Activated CD8-positive, alpha-beta T cell treated with anti-CD3 and anti-CD28 coated beads, Interleukin-2, amount 10 ng/mL, durations not matched to agents 7 days and 5 days (primary cell): ENCODE measurements around the gene PRODH. TPM values are rescaled to one million over a fixed set of nuclear protein-coding genes. Genes with fewer than 3 reads are reported as not detected.
"Not testable (repeated sequence)": the region's sequence is repeated elsewhere in the genome, so short reads cannot be mapped to it uniquely, and the experiment has no call there.

Source experiments
- ATAC-seq: fragments of 150-1000 bp; cut with Tn5 transposase; one replicate; pipeline ENCODE4 v1.10.0; 2021; ENCODE audit warnings: moderate library complexity
- CTCF ChIA-PET: fragments of 350-600 bp; sonication (Branson Sonifier 250); formaldehyde crosslinking; loops from one replicate; lab custom pipeline; 2021; ENCODE audit warnings: antibody characterized with exemption; lab: Charles Lee
- POLR2A ChIA-PET: fragments of 350-600 bp; sonication (Branson Sonifier 250); formaldehyde crosslinking; loops from one replicate; lab custom pipeline; 2021; ENCODE audit warnings: antibody characterized with exemption; lab: Charles Lee
- DNase-seq: peaks from one replicate; pipeline ENCODE4 v3.0.0-alpha.2; 2020
- H3K27ac Mint-ChIP-seq: one replicate; pipeline ENCODE4 v1.8.0; 2021; ENCODE audit warnings: mild to moderate bottlenecking, mixed read lengths
- H3K27me3 Mint-ChIP-seq: one replicate; pipeline ENCODE4 v1.8.0; 2021; ENCODE audit warnings: low read depth, mixed read lengths
- H3K36me3 Mint-ChIP-seq: one replicate; pipeline ENCODE4 v1.8.0; 2021; ENCODE audit warnings: low read depth, mixed read lengths
- H3K4me1 Mint-ChIP-seq: one replicate; pipeline ENCODE4 v1.8.0; 2021; ENCODE audit warnings: low read depth, mixed read lengths
- H3K4me3 Mint-ChIP-seq: one replicate; pipeline ENCODE4 v1.8.0; 2021; ENCODE audit warnings: mild to moderate bottlenecking, mixed read lengths
- H3K9me3 Mint-ChIP-seq: one replicate; pipeline ENCODE4 v1.8.0; 2022; ENCODE audit warnings: mixed read lengths; ENCODE audit not compliant: insufficient read depth
- total RNA-seq, 2 experiments: library from RNA; stranded (reverse); gene quantifications; one replicate each; pipeline ENCODE4 v1.2.3, GENCODE V29; 2021

PRODH gene
- total RNA-seq, 2 experiments from 2014 or later, result not detected

DNA sequence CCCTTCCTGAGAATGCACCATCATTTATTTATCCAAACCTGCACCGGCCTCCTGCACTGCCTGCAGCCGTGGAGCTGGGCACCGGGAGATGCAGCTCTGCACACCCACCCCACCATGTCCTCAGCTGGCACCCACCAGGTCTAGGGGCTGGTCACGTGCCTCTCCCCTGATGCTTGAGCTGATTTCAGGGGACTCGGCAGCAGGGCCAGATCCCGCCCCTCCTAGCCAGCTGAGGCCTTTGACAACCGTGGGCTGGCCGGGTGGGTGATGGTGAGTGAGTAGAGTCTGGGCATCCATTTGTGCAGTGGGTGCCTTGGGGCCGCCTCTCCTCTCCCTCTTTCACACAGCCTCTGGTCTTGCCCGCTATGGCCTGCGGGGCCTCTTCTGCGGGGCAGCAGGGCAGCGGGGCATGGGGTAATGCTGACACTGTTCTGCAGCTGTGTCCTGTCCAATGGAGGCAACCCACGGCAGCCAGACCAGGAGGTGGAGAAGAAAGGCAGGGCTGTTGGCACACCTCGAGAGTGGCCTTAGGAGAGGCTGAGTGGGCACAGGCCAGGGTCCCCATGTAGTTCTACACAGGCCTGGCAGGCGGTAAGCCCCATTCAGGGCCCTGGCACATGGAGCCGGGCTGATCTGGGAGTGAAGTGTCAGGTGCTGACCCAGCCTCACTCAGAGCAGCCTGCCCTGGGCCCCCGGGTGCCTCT, 38.5 kb upstream of the PRODH start:
- ChIA-PET POLR2A (no interaction called here), CTCF (no interaction called here)
- DNase-seq (no peak), ATAC-seq (no peak)
- H3K27me3 Mint-ChIP-seq, result peaks cover 4% of the 10 kb centered on the region
- no peaks in the 10 kb centered on the region for H3K4me1 Mint-ChIP-seq
- no peaks in the 10 kb centered on the region for H3K9me3 Mint-ChIP-seq
- H3K36me3 Mint-ChIP-seq, result no peaks in the 10 kb centered on the region
- no peak overlapping the region for H3K27ac Mint-ChIP-seq
- no peak overlapping the region for H3K4me3 Mint-ChIP-seq

DNA sequence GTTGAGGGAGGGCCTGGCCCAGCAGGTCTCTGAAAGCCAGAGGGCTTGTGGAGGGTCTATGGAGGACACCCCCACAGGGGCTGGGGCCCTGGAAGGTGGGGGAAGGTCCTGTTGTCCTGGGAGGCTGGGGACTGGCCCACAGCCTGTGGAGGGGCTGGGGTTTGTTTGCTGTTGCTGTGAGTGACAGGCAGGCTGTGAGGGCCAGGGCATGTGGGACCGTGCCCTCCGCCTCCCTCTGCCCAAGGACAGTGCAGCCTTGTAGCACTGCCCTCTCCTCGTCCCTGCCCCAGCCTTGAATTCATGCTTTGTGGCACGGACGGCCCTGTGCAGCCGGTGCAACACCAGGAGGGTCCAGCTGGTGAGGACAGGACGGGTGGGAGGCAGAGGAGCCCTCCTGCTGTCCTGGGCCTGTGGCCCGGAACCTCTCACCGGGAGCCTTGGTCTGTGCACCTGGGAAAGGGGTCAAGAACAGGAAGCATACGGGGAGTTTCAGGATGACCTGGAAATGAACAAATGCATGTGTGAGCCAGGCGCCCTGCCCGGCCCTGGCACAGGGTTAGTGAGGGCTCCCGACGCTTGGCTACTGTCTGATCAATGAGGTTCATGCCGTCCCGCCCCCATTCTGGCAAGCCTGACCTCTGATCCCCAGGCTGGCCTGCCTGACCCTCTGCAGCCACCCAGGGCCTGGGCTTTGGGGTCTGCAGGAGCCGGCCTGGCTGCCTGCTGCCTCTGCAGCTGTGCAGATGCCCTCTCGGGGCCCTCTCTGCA, 37.4 kb upstream of the PRODH start:
- POLR2A ChIA-PET, result no interaction called here
- Mint-ChIP-seq H3K4me3 (no peak overlapping the region), H3K9me3 (no peaks in the 10 kb centered on the region), H3K27me3 (peaks cover 7% of the 10 kb centered on the region), H3K36me3 (no peaks in the 10 kb centered on the region), H3K27ac (no peak overlapping the region), H3K4me1 (no peaks in the 10 kb centered on the region)
- no peak for DNase-seq
- no peak for ATAC-seq
- CTCF ChIA-PET, result no interaction called here

DNA sequence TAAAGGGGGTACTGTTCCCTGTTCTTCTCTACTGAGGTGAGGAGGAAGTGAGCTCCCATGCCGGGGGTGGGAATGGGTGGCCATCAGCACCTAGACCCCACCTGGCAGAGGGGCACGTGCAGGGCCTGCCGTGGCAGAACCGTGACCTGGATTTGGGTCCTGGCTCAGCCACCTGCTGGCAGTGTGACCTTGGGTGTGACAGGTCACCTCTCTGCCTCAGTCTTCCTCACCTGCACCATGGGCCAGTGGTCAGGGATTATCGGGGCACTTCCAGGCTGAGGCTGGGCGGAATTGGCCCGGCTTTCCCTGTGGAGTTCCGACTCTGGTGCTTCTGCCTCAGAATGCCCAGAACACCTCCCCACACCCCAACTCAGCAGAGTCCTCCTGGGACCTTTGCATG, 36.5 kb upstream of the PRODH start:
- H3K9me3 Mint-ChIP-seq, H3K27ac Mint-ChIP-seq, H3K4me3 Mint-ChIP-seq, ATAC-seq, H3K36me3 Mint-ChIP-seq, H3K27me3 Mint-ChIP-seq, POLR2A ChIA-PET, CTCF ChIA-PET, H3K4me1 Mint-ChIP-seq, DNase-seq: not testable (repeated sequence)

DNA sequence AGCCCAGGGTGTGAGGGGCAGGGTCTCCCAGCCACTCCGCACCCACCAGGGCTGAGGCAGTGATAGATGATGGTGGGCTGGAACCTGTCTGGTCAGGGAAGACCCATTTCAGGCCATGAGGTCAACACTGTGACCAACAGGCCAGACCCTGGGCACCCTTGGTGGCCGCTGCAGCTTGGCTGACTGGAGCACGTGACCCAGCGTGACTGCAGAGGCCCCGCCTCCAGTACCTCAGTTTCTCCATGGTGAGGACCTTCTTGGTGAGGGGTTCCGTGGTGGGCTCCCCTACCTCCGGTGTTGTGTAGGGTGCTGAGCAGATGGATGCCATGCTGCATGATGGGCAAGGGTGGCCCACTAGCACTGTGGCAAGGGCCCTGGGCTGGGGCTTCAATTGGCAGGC, 35.9 kb upstream of the PRODH start:
- H3K9me3 Mint-ChIP-seq, POLR2A ChIA-PET, H3K4me3 Mint-ChIP-seq, ATAC-seq, H3K36me3 Mint-ChIP-seq, DNase-seq, H3K27me3 Mint-ChIP-seq, H3K4me1 Mint-ChIP-seq, H3K27ac Mint-ChIP-seq, CTCF ChIA-PET: not testable (repeated sequence)

DNA sequence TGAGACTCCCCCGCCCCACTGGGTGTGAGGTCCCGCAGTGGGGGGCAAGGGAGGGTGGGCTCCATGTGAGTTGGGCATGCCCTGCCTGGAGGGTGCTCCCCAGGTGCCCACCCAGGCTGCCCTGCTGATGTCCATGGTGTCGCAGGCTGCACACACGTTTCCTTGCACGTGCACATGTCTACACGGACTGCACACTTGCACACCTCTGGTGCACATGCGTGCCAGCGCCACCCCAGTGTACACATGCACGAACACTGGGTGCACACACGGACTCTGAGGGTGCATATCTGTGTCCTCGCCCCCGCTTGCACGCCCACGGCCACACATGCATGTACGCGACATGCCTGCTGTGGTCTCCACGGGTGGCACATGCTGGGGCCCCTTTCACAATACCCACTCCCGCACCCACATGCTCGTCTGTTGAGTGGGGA, 35.2 kb upstream of the PRODH start:
- ChIA-PET CTCF (no interaction called here), POLR2A (no interaction called here)
- Mint-ChIP-seq H3K9me3 (no peaks in the 10 kb centered on the region), H3K36me3 (no peaks in the 10 kb centered on the region), H3K4me3 (no peak overlapping the region), H3K4me1 (no peaks in the 10 kb centered on the region), H3K27ac (no peak overlapping the region), H3K27me3 (peaks cover 7% of the 10 kb centered on the region)
- no peak for ATAC-seq
- DNase-seq, result no peak

DNA sequence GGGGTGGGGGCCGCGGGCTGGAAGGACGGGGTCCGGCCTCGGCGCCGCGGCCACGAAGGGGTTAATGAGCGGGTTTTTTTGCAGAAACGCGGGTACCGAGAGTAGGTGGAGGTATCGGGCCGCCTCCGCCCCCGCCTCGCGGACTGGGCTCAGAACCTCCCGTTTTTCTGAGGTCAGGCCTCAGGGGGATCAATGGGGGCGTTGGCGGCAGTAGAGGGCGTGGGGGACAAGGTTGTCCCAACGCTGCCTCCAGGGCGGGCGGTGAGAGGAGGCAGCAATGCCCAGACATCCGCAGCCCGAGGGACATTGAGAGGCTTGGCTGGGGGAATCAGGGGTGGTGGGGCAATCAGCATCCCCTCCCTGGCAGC, 34.8 kb upstream of the PRODH start:
- DNase-seq, result no peak
- Mint-ChIP-seq H3K27ac (no peak overlapping the region), H3K4me3 (no peak overlapping the region), H3K9me3 (no peaks in the 10 kb centered on the region), H3K4me1 (no peaks in the 10 kb centered on the region), H3K27me3 (peaks cover 7% of the 10 kb centered on the region), H3K36me3 (no peaks in the 10 kb centered on the region)
- ChIA-PET CTCF (no interaction called here), POLR2A (no interaction called here)
- ATAC-seq, result no peak

DNA sequence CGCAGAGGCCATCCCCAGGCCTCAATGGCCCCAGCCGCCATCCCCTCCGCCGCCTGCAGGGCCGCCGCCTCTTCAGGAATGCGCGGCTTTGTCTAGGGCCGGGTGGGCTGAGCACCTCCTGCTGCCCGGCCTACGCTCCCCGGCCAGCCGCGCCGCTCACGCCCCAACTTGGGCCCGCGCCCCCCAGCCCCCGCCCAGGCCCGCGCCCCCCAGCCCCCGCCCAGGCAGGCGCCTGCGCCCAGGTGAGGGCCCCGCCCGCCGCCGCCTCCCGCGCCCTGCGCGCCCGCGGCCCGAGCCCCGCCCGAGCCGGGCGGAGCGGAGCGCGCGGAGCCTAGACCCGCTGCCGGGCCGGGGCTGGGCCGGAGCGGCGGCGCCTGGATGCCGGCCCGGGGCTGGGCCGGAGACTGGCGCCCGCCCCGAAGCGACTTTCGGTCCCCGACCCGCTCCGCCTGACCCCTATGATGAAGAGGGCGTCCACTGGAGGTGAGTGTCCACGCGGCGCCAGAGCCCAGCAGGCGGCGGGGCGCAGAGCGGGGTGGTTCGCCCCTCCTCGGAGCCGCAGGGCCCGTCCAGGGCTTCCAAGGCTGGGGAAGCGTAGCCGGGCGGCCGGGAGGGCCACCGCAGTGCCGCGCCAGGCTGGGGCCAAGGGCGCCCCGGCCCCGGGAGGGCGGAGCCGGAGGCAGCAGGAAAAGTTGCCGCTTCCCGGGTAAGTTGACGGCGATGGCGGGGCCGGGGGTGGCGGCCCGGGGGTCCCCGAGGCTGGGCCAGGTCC, 34.3 kb upstream of the PRODH start:
- Mint-ChIP-seq H3K27me3 (peaks cover 7% of the 10 kb centered on the region), H3K36me3 (no peaks in the 10 kb centered on the region), H3K9me3 (no peaks in the 10 kb centered on the region), H3K4me1 (no peaks in the 10 kb centered on the region), H3K4me3 (no peak overlapping the region), H3K27ac (no peak overlapping the region)
- CTCF ChIA-PET, result no interaction called here
- ATAC-seq, result peak; percentile 79
- POLR2A ChIA-PET, result no interaction called here
- DNase-seq, result no peak

DNA sequence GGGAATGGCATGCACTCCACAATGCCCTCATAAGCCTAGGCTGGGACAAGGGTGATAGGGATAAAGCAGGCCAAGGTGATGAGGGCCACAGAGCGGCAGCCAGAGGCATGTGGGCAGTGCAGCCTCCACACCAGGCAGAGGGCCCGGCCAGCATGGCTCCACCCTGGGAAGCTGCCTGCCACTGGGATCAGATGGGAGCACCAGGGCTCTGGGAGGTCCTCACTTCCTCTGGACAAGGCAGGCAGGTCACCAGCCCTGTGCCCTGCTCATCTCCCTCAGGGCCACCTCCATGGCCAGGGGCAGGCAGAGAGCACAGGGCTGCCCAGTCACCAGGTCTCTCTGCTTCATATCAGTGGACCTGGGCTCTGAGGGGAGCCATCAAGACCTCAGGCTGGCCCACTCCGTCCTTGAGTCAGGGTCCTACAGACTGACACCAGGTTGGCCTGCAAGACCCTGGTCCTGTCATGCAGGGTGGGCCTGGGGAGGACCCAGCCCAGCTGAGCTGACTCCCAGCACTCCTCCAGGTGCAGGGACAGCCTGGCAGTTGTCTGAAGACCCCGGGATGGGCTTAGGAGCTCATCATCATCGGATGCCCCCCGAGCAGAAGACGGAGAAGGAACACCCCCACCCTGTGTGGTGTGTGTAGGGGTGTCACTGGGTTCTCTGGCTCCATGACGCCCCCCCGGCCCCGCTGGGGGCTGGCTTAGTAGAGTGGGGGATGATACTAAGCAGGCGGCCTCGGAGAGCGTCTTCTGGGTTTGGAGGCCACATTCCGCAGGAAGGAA, 33.3 kb upstream of the PRODH start:
- H3K4me1 Mint-ChIP-seq, H3K27ac Mint-ChIP-seq, H3K27me3 Mint-ChIP-seq, H3K9me3 Mint-ChIP-seq, ATAC-seq, H3K36me3 Mint-ChIP-seq, POLR2A ChIA-PET, CTCF ChIA-PET, DNase-seq: not testable (repeated sequence)
- peak overlapping the region; percentile 42 for H3K4me3 Mint-ChIP-seq

DNA sequence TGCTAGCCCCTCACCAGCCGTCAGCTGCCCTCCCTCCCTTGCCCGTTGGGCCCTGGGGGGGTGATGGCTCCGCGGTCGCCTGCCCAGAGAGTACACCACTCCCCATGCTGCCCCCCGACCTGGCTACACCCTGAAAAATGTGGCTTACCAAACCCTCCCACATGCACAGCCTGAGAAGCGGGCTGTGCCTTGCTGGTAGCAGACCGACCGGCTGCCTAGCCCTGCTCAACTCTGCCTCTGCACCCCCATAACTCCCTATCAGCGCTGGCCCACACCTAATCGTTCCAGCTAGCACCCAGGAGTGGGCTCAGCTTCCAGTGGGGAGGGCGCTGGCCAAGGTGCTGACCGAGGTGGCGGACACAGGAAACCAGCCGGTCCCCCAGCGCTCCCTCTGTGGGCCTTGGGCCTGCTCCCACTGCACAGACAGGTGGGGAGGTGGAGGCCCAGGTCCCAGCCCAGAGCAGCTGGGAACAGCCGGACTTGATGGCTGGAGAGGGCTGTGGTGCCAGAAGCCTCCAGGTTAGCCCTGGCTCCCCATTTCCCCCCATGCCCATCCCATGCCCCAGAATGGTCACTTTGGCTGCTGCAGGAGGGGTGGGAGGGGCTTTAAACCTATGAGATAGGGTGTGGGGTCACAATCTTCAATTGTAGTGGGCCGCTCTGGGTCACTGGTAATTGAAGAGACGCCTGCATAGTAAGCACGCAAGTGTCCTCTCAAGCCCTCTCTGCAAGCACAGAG, 32.1 kb upstream of the PRODH start:
- CTCF ChIA-PET, result no interaction called here
- Mint-ChIP-seq H3K36me3 (no peaks in the 10 kb centered on the region), H3K4me3 (no peak overlapping the region), H3K9me3 (no peaks in the 10 kb centered on the region), H3K4me1 (no peaks in the 10 kb centered on the region), H3K27me3 (peaks cover 7% of the 10 kb centered on the region), H3K27ac (no peak overlapping the region)
- DNase-seq (peak; percentile 44), ATAC-seq (no peak)
- POLR2A ChIA-PET, result no interaction called here

DNA sequence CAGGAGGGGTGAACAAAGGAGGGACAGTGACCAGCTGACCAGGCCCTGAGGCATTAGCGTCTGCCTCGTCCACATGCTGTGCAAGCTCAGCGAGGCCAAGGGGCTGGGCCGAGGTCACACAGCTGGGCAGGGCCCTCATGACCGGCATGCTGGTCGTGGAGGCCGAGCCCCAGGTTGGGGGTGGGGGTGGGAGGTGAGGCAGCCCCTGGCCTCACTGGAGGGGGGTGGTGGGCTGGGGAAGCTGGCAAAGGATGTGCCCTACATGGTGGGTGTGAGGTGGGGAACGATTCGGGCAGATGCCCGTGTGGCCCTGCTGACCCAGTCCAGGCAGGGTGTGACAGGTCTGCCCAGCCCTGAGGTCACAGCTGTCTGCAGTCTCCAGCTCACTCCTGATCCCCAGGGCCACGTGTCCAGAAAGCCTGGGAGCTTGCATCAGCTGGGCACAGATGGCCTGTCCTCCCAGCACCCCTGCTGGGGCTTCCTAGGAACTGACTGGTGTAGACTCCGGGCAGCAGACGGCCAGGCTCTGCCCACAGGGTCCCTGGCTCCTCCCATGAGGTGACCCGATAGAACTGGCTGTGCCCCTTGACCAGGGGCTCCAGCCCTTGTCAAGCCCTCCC, 31.4 kb upstream of the PRODH start:
- H3K4me3 Mint-ChIP-seq, H3K4me1 Mint-ChIP-seq, H3K27ac Mint-ChIP-seq, H3K9me3 Mint-ChIP-seq, ATAC-seq, POLR2A ChIA-PET, DNase-seq, H3K27me3 Mint-ChIP-seq, CTCF ChIA-PET, H3K36me3 Mint-ChIP-seq: not testable (repeated sequence)

DNA sequence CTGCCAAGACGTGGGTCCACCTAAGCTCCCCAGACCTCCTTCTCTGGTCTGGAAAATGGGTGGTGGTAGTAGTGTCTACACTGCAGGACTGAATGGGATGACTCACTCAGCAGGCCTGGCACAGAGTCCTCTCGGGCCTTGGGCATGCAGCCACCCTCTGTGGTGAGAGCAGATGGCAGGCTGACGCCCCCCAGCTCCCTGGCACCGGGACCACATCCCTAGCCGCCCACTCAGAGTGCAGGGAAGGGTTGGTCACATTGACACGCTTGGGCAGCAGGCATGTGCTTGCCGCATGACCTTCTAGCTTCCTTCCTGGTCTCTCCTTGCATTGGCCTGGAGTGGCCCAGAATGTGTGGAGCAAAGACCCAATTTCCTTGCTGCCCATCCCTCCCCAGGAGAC, 30.7 kb upstream of the PRODH start:
- no peak overlapping the region for H3K27ac Mint-ChIP-seq
- H3K27me3 Mint-ChIP-seq, result peaks cover 5% of the 10 kb centered on the region
- CTCF ChIA-PET, result no interaction called here
- ATAC-seq (no peak), DNase-seq (no peak)
- H3K9me3 Mint-ChIP-seq, result no peaks in the 10 kb centered on the region
- no peaks in the 10 kb centered on the region for H3K36me3 Mint-ChIP-seq
- no peaks in the 10 kb centered on the region for H3K4me1 Mint-ChIP-seq
- H3K4me3 Mint-ChIP-seq, result no peak overlapping the region
- POLR2A ChIA-PET, result no interaction called here
